Esophagus muscularis mucosa (tissue), 3 donors: ENCODE results near the gene ARHGEF37.

Experiments used
- EP300 ChIP-seq: sonication (generic); formaldehyde crosslinking; IDR thresholded peaks from one replicate; pipeline ENCODE4 v1.6.1; 2017; ENCODE audit warnings: antibody characterized with exemption
- TF ChIP-seq, protein P1 (sequence below), 3 experiments: fragments of 200-600 bp in 2 of 3; fragments of 450-650 bp in 1 of 3; sonication (generic) in 2 of 3; IDR thresholded peaks; one replicate each; pipeline ENCODE4 v1.5.1; 2017 to 2019; ENCODE audit warnings: antibody characterized with exemption in 3 of 3, mild to moderate bottlenecking in 2 of 3, moderate library complexity in 1 of 3

DNA sequence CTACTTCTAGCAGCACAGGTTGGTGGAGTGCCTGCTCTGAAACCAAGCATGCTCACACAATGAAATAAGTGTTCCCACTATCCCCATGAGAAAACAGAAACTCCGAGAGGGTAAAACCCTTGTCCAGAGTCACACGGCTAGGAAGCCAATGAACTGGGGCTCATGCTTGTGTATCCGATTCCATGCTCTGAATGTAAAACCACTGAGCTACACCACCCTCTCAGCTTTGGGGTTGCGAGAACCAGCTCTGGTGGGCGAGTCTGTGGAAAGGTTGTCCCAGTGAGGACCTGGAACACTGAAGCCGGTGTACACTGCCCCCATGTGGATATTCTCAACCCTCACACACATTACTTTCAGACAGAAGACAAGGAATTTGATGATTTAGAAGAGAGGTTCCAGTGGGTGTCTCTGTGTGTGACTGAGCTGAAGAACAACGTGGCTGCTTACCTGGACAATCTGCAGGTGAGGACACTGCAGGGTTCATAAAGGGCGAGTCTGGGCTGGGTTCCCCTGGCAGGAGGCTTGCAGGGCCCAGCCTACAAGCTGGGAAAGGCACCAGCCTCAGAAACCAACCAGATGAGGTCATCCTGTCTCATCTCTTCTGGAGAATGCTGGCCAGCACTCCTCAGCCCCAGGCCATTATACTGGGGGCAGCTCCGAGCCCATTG is 37.4 kb downstream of the ARHGEF37 start:
- no peak for TF ChIP-seq EP300
- TF ChIP-seq, protein P1, sequence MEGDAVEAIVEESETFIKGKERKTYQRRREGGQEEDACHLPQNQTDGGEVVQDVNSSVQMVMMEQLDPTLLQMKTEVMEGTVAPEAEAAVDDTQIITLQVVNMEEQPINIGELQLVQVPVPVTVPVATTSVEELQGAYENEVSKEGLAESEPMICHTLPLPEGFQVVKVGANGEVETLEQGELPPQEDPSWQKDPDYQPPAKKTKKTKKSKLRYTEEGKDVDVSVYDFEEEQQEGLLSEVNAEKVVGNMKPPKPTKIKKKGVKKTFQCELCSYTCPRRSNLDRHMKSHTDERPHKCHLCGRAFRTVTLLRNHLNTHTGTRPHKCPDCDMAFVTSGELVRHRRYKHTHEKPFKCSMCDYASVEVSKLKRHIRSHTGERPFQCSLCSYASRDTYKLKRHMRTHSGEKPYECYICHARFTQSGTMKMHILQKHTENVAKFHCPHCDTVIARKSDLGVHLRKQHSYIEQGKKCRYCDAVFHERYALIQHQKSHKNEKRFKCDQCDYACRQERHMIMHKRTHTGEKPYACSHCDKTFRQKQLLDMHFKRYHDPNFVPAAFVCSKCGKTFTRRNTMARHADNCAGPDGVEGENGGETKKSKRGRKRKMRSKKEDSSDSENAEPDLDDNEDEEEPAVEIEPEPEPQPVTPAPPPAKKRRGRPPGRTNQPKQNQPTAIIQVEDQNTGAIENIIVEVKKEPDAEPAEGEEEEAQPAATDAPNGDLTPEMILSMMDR (IDR thresholded peaks at IDR 0.05): peak; percentile 61 to 65 (median 64)
